HCT116 (cell line): ENCODE data around the gene FOXP2. TPM values are rescaled to one million over a fixed set of nuclear protein-coding genes. Genes with fewer than 3 reads are reported as not detected.

Experiments
- ATAC-seq: fragments of 200-7000 bp; cut with Tn5 transposase; 2 replicates; pipeline ENCODE4 v1.9.1; 2020; ENCODE audit warnings: mild to moderate bottlenecking, moderate library complexity
- BruUV-seq: library from RNA; stranded (reverse); fragments of 400-500 nt; replicated peaks from 2 replicates; lab custom pipeline; 2021; lab: Mats Ljungman, UMichigan
- CTCF ChIA-PET: fragments of 300-600 bp; sonication (Branson Sonifier 250); formaldehyde crosslinking; loops from one replicate; lab custom pipeline; 2021; ENCODE audit warnings: antibody characterized with exemption; lab: Charles Lee
- POLR2A ChIA-PET: fragments of 300-600, 350-600 bp; sonication (Branson Sonifier 250); formaldehyde crosslinking; loops from one replicate; lab custom pipeline; 2021; ENCODE audit warnings: antibody characterized with exemption; lab: Charles Lee
- RAD21 ChIA-PET, 2 experiments: fragments of 300-600 bp; sonication (Branson Sonifier 250); formaldehyde crosslinking; loops; one replicate each; lab custom pipeline; 2023; ENCODE audit warnings: low total read pairs in 2 of 2; ENCODE audit not compliant: uncharacterized antibody in 2 of 2, unreplicated experiment in 2 of 2, low non-redundant PET in 1 of 2; lab: Charles Lee
- DNase-seq: peaks from one replicate; pipeline ENCODE4 v3.0.0-alpha.2; 2010; ENCODE audit warnings: low read depth, low spot score
- H2AFZ ChIP-seq: fragments of 200-600 bp; shearing (Covaris generic), sonication (generic); 2 replicates; pipeline ENCODE4 v1.6.1; 2017; ENCODE audit warnings: low read depth, mixed run types, mixed read lengths, antibody characterized with exemption, low read length; ENCODE audit not compliant: poor library complexity, severe bottlenecking
- H3K27ac ChIP-seq: 2 replicates; pipeline ENCODE4 v1.5.1; 2012; ENCODE audit warnings: low read depth, low read length
- H3K27me3 ChIP-seq: fragments of 200-600 bp; sonication (generic); 2 replicates; pipeline ENCODE4 v1.6.1; 2016; ENCODE audit warnings: mixed run types, low read length, mixed read lengths; ENCODE audit not compliant: insufficient read depth
- H3K36me3 ChIP-seq, 2 experiments: fragments of 200-500 bp in 1 of 2; fragments of 200-600 bp in 1 of 2; sonication (Bioruptor generic) in 1 of 2; sonication (generic) in 1 of 2; 2 replicates each; pipeline versions ENCODE4 v1.5.1 to v1.6.1; 2014 to 2016; ENCODE audit warnings: low read length in 2 of 2, inconsistent platforms in 1 of 2, mixed read lengths in 1 of 2, mixed run types in 1 of 2; ENCODE audit not compliant: insufficient read depth in 2 of 2, control insufficient read depth in 1 of 2
- H3K4me1 ChIP-seq, 2 experiments: fragments of 200-600 bp in 1 of 2; sonication (generic) in 1 of 2; 2 replicates each; pipeline versions ENCODE4 v1.5.1 to v1.6.1; 2012 to 2017; ENCODE audit warnings: low read length in 2 of 2, inconsistent platforms in 1 of 2, mild to moderate bottlenecking in 1 of 2, mixed read lengths in 1 of 2, mixed run types in 1 of 2, moderate library complexity in 1 of 2; ENCODE audit not compliant: insufficient read depth in 2 of 2, control insufficient read depth in 1 of 2
- H3K4me2 ChIP-seq: fragments of 200-600 bp; sonication (generic); 2 replicates; pipeline ENCODE4 v1.6.1; 2017; ENCODE audit warnings: mixed run types, low read length, mixed read lengths
- H3K4me3 ChIP-seq, 2 experiments: fragments of 200-600 bp in 1 of 2; sonication (generic) in 1 of 2; replicated peaks in 1 of 2; 2 replicates each; pipeline ENCODE4 v1.5.1; 2011 to 2016; ENCODE audit warnings: low read length in 2 of 2, control low read depth in 1 of 2, low read depth in 1 of 2, mild to moderate bottlenecking in 1 of 2, mixed read lengths in 1 of 2, mixed run types in 1 of 2
- H3K79me2 ChIP-seq: fragments of 200-600 bp; sonication (generic); 2 replicates; pipeline ENCODE4 v1.6.1; 2017; ENCODE audit warnings: mild to moderate bottlenecking, mixed run types, low read length, moderate library complexity, mixed read lengths; ENCODE audit not compliant: insufficient read depth
- H3K9ac ChIP-seq: fragments of 200-600 bp; sonication (generic); 2 replicates; pipeline ENCODE4 v1.6.1; 2016; ENCODE audit warnings: low read length, mixed read lengths
- H3K9me2 ChIP-seq: fragments of 200-600 bp; sonication (generic), shearing (Covaris generic); 2 replicates; pipeline ENCODE4 v1.6.1; 2017; ENCODE audit warnings: mixed run types, mild to moderate bottlenecking, moderate library complexity; ENCODE audit not compliant: insufficient read depth
- H3K9me3 ChIP-seq, 2 experiments: fragments of 200-500 bp in 1 of 2; fragments of 200-600 bp in 1 of 2; sonication (Bioruptor generic) in 1 of 2; sonication (generic) in 1 of 2; 2 replicates each; pipeline ENCODE4 v1.6.1; 2014 to 2017; ENCODE audit warnings: low read length in 2 of 2, mixed read lengths in 2 of 2, inconsistent platforms in 1 of 2, low read depth in 1 of 2, mild to moderate bottlenecking in 1 of 2, mixed run types in 1 of 2, moderate library complexity in 1 of 2; ENCODE audit not compliant: control insufficient read depth in 1 of 2, insufficient read depth in 1 of 2
- H4K20me1 ChIP-seq: fragments of 200-600 bp; sonication (generic), shearing (Covaris generic); 2 replicates; pipeline ENCODE4 v1.6.1; 2017; ENCODE audit warnings: mixed run types, mild to moderate bottlenecking, moderate library complexity; ENCODE audit not compliant: insufficient read depth
- CBX3 ChIP-seq: IDR thresholded peaks from 2 replicates; pipeline ENCODE4 v1.6.1; 2012; ENCODE audit warnings: low read depth
- EZH2phosphoT487 ChIP-seq: fragments of 200-600 bp; IDR thresholded peaks from 2 replicates; pipeline ENCODE4 v1.6.1; 2018; ENCODE audit warnings: antibody characterized with exemption, borderline replicate concordance
- JUND ChIP-seq: IDR thresholded peaks from 2 replicates; pipeline ENCODE4 v1.6.1; 2012
- POLR2A ChIP-seq: IDR thresholded peaks from 2 replicates; pipeline ENCODE4 v1.7.0; 2011; ENCODE audit warnings: borderline replicate concordance; ENCODE audit not compliant: insufficient read depth, insufficient read length; ENCODE audit errors: extremely low read depth
- RAD21 ChIP-seq: IDR thresholded peaks from 2 replicates; pipeline ENCODE4 v1.6.1; 2012; ENCODE audit warnings: low read depth, mild to moderate bottlenecking
- SP1 ChIP-seq: IDR thresholded peaks from 2 replicates; pipeline ENCODE4 v1.6.1; 2012; ENCODE audit warnings: low read depth
- TCF7L2 ChIP-seq: IDR thresholded peaks from 2 replicates; pipeline ENCODE4 v1.7.0; 2011; ENCODE audit warnings: borderline replicate concordance, inconsistent platforms; ENCODE audit not compliant: insufficient read depth, insufficient read length; ENCODE audit errors: extremely low read depth
- YY1 ChIP-seq: IDR thresholded peaks from 2 replicates; pipeline ENCODE4 v1.6.1; 2011; ENCODE audit warnings: low read length, low read depth, moderate library complexity, mild to moderate bottlenecking; ENCODE audit not compliant: insufficient replicate concordance; ENCODE audit errors: extremely low read depth
- intact Hi-C: fragments of 100-400 bp; cut with micrococcal nuclease; formaldehyde crosslinking; loops from 2 replicates; pipeline ENCODE4 v1.10.0; 2022
- total RNA-seq: library from RNA; stranded (reverse); gene quantifications from one replicate; pipeline ENCODE4 v1.2.1, GENCODE V29; 2021; ENCODE audit not compliant: unreplicated experiment
- TF ChIP-seq, protein P1 (sequence below): IDR thresholded peaks from 2 replicates; pipeline ENCODE4 v1.6.1; 2012; ENCODE audit warnings: low read depth
- TF ChIP-seq, protein P2 (sequence below): IDR thresholded peaks from 2 replicates; pipeline ENCODE4 v1.6.1; 2011; ENCODE audit warnings: mild to moderate bottlenecking, low read length, moderate library complexity; ENCODE audit not compliant: insufficient replicate concordance; ENCODE audit errors: extremely low read depth

Gene FOXP2
- total RNA-seq, 1 experiment from 2014 or later: 2.5 TPM

DNA sequence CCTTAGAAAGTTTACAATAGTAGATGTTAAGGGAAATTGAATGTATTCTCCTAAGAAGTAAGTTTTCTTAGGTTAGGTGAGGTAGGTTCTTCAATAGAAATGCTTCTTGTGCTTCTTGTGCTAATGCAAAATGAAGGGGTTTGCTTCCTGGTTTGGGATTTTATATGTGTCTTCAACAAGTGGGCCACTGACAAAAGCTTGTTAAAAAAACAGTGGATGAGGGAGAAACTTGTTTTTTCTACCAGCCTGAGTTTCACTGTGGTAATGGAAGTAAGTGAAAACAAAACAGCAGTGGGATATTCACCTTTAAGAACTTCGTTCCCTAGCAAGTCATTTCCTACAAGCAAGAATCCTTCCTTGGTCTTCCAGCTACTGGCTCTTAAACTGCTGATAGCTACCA lies 107.5 kb downstream of the FOXP2 start:
- Histone ChIP-seq H3K4me3 (no peak overlapping the region), H3K27me3 (no peaks in the 10 kb centered on the region), H3K36me3 (no peaks in the 10 kb centered on the region), H3K9me3 (no peaks in the 10 kb centered on the region), H3K9ac (no peak overlapping the region), H3K4me2 (no peak overlapping the region), H3K9me2 (no peaks in the 10 kb centered on the region), H4K20me1 (no peaks in the 10 kb centered on the region)
- DNase-seq (no peak), ATAC-seq (no peak)
- CTCF ChIA-PET: no interaction called here
- BruUV-seq: no TSS peak
- RAD21 ChIA-PET: no interaction called here
- TF ChIP-seq SP1: no peak
- TF ChIP-seq, protein P1, sequence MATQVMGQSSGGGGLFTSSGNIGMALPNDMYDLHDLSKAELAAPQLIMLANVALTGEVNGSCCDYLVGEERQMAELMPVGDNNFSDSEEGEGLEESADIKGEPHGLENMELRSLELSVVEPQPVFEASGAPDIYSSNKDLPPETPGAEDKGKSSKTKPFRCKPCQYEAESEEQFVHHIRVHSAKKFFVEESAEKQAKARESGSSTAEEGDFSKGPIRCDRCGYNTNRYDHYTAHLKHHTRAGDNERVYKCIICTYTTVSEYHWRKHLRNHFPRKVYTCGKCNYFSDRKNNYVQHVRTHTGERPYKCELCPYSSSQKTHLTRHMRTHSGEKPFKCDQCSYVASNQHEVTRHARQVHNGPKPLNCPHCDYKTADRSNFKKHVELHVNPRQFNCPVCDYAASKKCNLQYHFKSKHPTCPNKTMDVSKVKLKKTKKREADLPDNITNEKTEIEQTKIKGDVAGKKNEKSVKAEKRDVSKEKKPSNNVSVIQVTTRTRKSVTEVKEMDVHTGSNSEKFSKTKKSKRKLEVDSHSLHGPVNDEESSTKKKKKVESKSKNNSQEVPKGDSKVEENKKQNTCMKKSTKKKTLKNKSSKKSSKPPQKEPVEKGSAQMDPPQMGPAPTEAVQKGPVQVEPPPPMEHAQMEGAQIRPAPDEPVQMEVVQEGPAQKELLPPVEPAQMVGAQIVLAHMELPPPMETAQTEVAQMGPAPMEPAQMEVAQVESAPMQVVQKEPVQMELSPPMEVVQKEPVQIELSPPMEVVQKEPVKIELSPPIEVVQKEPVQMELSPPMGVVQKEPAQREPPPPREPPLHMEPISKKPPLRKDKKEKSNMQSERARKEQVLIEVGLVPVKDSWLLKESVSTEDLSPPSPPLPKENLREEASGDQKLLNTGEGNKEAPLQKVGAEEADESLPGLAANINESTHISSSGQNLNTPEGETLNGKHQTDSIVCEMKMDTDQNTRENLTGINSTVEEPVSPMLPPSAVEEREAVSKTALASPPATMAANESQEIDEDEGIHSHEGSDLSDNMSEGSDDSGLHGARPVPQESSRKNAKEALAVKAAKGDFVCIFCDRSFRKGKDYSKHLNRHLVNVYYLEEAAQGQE: no peak
- no peak for TF ChIP-seq RAD21
- TF ChIP-seq, protein P2, sequence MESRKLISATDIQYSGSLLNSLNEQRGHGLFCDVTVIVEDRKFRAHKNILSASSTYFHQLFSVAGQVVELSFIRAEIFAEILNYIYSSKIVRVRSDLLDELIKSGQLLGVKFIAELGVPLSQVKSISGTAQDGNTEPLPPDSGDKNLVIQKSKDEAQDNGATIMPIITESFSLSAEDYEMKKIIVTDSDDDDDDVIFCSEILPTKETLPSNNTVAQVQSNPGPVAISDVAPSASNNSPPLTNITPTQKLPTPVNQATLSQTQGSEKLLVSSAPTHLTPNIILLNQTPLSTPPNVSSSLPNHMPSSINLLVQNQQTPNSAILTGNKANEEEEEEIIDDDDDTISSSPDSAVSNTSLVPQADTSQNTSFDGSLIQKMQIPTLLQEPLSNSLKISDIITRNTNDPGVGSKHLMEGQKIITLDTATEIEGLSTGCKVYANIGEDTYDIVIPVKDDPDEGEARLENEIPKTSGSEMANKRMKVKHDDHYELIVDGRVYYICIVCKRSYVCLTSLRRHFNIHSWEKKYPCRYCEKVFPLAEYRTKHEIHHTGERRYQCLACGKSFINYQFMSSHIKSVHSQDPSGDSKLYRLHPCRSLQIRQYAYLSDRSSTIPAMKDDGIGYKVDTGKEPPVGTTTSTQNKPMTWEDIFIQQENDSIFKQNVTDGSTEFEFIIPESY: no peak
- TF ChIP-seq POLR2A: no peak
- no peak for TF ChIP-seq TCF7L2
- TF ChIP-seq YY1: no peak
- no peak for TF ChIP-seq EZH2phosphoT487
- TF ChIP-seq JUND: no peak
- TF ChIP-seq CBX3: no peak
- TF ChIP-seq, all 23 proteins: peak for 0
- H2AFZ ChIP-seq: no peak overlapping the region
- intact Hi-C loops: no loop called here
- no peaks in the 10 kb centered on the region for H3K79me2 ChIP-seq
- POLR2A ChIA-PET: no interaction called here
- no peak overlapping the region for H3K27ac ChIP-seq
- H3K4me1 ChIP-seq: no peaks in the 10 kb centered on the region
